GM19099 (cell line): ENCODE results near the gene RNASEL.

ENCODE experiments used
- POLR2A ChIP-seq: IDR thresholded peaks from 3 replicates; pipeline ENCODE4 v1.6.1; 2011; ENCODE audit warnings: low read depth; ENCODE audit not compliant: insufficient read length; ENCODE audit errors: extremely low read depth

RNASEL gene

GRCh38 chr1:182596934-182597333 lies 7.9 kb upstream of the RNASEL start:
- no peak for TF ChIP-seq POLR2A

DNA sequence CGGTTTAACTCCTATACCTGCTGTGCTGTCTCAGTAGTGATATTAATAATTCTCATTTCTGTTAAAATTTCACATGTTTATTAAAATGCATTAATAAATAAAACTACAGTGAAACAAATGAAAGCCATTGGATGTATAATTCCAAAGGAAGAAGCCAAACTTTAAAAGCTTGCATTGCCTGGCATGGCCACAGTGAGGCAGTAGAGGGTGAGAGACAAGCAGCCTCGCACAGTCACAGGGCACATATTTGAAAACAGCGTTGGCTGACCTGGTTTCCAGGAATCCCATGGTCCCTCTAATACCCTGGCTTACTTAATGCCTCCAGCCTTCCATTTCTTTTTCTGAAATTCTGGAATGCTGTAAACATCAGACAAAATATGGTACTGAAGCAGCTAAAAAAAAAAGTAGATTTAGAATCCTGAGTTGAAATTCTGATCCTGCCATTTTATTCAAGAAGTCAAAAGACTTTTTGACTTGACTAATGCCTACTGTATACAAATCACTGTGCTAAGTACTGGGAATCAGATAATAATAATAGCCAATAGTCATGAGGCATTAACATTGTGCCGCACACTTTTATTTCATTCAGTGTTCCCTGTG lies 6.7 kb upstream of the RNASEL start:
- TF ChIP-seq POLR2A, result no peak

- TF ChIP-seq POLR2A, result no peak
Measured at GRCh38 chr1:182589931-182590330, 875 bp upstream of the RNASEL start.

- TF ChIP-seq POLR2A, result no peak
Measured at GRCh38 chr1:182589520-182589919, 464 bp upstream of the RNASEL start.

GRCh38 chr1:182587666-182588499 lies 1.2 kb downstream of the RNASEL start:
- no peak for TF ChIP-seq POLR2A

DNA sequence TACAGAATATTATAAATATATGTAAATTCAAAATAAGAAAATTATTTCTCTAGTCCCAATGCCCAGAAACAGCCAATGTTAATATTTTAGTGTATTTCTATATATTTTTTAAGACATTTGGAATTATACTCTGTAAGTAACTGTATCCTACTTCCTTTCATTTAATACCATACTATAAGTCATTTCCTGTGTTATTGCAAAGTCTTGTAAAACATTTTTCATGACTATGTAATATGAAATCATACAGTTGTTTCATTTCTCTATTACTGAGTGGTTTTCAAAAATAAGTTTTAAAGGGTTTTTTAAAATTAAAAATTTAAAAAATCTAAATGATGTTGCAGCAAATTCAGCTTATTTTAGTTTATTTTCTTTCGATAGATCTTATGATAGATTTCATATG lies 2.0 kb downstream of the RNASEL start:
- TF ChIP-seq POLR2A, result no peak

- no peak for TF ChIP-seq POLR2A
Measured at GRCh38 chr1:182586380-182586779, 2.7 kb downstream of the RNASEL start.

DNA sequence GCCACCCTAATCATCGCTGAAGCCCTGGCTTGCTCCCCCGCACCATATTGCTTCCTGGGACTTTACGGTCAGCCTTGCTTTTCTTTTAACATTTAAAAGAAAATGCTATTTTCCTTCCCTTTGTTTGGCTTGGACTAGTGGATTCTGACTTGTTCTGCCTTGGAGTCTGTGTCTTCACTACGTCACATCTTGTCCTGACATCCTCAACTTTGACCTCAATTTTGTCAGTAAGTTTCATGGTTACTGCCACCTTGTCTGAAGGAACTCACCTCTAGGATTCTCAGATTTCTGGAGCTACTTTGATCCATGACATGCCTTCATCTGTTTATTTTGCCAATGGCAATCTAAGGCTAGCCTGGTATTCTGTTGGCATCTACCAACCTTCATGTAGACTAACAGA lies 4.3 kb downstream of the RNASEL start:
- TF ChIP-seq POLR2A, result no peak

GRCh38 chr1:182580736-182581135 lies 8.3 kb downstream of the RNASEL start:
- TF ChIP-seq POLR2A, result no peak

DNA sequence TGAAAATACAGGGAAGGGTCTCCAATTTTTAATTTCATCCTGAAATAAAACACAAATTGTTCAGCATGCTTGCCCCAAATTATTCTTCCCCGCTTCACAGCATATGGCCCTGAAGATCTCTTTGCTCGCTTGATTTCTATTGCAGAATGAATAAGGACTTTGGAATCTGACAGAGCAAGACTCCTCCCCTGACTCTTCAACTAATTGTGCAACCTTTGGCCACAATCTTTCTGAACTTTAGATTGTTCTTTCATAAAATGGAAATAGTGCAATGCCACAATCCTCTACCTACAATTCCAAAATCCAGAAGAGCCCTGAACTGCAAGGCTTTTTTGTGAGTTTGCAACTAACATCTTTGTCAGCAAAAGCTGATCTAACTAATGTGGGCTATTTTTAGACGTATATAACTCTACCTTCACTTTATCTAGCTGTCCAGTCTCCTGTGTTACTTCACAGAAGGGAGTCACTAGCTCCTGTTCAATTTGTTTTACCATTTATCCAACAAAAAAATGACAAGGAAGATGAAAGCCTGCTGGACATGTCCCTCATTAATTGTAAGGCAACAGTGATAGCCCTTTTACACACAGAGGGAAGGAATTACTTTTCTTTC lies 13.4 kb downstream of the RNASEL start:
- no peak for TF ChIP-seq POLR2A

- no peak for TF ChIP-seq POLR2A
Measured at GRCh38 chr1:182574156-182574555, 14.9 kb downstream of the RNASEL start.

GRCh38 chr1:182570611-182570970 lies 18.5 kb downstream of the RNASEL start:
- no peak for TF ChIP-seq POLR2A

DNA sequence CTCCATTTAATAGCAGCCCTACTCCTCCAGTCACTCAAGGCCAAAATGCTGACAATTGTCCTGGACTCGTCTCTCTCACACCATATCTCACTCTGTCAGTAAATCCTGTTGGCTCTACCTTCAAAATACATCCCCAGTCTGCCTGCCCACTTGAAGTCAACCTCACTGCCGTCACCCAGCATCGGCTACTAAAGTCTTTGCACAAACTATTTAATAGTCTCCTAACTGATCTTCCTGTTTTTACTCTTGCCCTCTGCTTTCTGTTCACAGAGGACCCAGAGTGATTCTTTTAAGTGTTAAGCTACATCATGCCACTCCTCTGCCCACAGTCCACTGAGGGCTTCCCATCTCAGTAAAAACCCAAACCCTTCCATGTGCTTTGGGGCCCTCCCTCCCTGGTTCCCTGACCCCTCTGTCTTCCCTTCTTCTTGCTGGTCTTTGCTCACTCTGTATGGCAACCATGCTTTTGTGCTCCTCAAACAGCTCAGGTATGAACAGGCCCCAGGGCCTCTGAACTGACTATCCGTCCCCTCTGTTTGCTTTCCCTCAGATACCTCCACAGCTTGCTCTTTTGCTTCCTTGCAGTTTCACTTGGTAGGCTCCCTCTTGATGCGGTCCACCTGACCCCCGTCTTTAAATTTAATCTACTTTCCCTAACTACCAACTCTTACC lies 19.0 kb downstream of the RNASEL start:
- no peak for TF ChIP-seq POLR2A

DNA sequence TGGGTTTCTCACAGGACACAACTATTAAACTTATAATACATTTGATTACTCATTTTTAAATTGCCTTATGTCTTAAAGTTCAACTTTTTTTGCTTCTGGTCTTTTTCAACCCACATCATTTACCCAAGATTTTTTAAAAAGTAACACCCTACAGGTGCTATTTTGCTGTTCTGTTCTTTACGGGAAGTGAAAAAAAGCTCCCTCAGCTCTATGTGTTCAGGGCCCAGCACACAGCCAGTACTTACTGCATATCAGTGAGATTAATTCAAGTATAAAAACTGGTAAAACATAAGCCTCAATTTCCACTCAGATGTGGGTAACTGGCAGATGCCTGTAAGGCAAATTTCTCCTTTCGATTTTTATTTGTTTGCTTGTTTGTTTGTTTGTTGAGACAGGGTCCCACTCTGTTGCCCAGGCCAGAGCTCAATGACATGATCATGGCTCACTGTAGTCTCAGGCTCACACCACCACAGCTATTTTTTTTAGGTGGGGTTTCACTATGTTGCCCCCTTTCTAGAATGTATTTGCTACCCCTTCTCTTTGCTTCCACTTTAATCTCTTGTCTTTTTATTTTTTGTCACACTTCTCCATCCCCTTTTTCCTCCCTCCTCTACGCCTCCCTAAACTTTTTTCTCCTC lies 20.3 kb downstream of the RNASEL start:
- no peak for TF ChIP-seq POLR2A

DNA sequence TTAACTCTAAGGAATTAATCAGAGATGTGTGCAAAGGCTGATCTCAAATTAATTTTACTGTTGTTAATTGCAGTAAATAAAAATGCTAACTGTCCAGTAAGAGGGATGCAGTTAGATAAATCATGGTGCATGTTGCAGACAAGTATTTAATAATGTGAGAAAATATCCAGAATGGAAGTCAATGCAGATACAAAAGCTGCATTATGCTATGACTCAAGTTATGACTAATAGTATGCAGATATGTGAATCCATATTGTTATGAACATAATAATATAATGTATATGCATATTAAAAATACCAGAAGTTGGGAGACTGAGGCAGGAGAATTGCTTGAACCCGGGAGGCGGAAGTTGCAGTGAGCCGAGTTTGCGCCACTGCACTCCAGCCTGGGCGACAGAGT lies 21.4 kb downstream of the RNASEL start:
- TF ChIP-seq POLR2A, result no peak
